Erythroblast (primary cell): ENCODE results near the gene RHEX.

Source experiments
- GATA1 ChIP-seq: IDR thresholded peaks from 2 replicates; pipeline ENCODE4 v1.6.1; 2011; ENCODE audit warnings: low read depth, mild to moderate bottlenecking, control low read depth, low read length, moderate library complexity
- POLR2A ChIP-seq: IDR thresholded peaks from 2 replicates; pipeline ENCODE4 v1.6.1; 2011; ENCODE audit warnings: mild to moderate bottlenecking, low read length

GRCh38 chr1:206101351-206102045, 48.5 kb downstream of the RHEX start:
- TF ChIP-seq POLR2A (no peak), GATA1 (no peak)
